DMS153 treated with DMSO at 0.1 percent for 48 hours (cell line): ENCODE results near the gene NBPF1.
"Not testable (repeated sequence)": the region's sequence is repeated elsewhere in the genome, so short reads cannot be mapped to it uniquely, and the experiment has no call there.

ENCODE experiments used
- DNase-seq: peaks from one replicate; lab custom pipeline; 2025; ENCODE audit not compliant: unreplicated experiment; lab: John Stamatoyannopoulos, UW

NBPF1 gene

GRCh38 chr1:16623812-16624719 is 10.7 kb upstream of the NBPF1 start:
- not testable (repeated sequence) for DNase-seq

GRCh38 chr1:16623337-16623736 is 10.0 kb upstream of the NBPF1 start:
- not testable (repeated sequence) for DNase-seq

- DNase-seq, result not testable (repeated sequence)
These were observed 8.4 kb upstream of the NBPF1 start for GRCh38 chr1:16621681-16622315.

- no peak for DNase-seq
These were observed 7.9 kb upstream of the NBPF1 start for GRCh38 chr1:16621300-16621658.

- DNase-seq, result not testable (repeated sequence)
These were observed 6.6 kb upstream of the NBPF1 start for GRCh38 chr1:16619803-16620501.

GRCh38 chr1:16618719-16619118 is 5.4 kb upstream of the NBPF1 start:
- no peak for DNase-seq

- DNase-seq, result no peak
These were observed 4.6 kb upstream of the NBPF1 start for GRCh38 chr1:16617778-16618580.

- no peak for DNase-seq
These were observed 3.8 kb upstream of the NBPF1 start for GRCh38 chr1:16617114-16617631.

GRCh38 chr1:16615253-16616252 is 2.2 kb upstream of the NBPF1 start:
- no peak for DNase-seq

GRCh38 chr1:16614361-16615252 is 1.2 kb upstream of the NBPF1 start:
- no peak for DNase-seq

GRCh38 chr1:16612332-16613172 is 812 bp downstream of the NBPF1 start:
- no peak for DNase-seq

GRCh38 chr1:16611981-16612331 is 1.4 kb downstream of the NBPF1 start:
- DNase-seq, result not testable (repeated sequence)

GRCh38 chr1:16611164-16611563 is 2.2 kb downstream of the NBPF1 start:
- not testable (repeated sequence) for DNase-seq

- not testable (repeated sequence) for DNase-seq
These were observed 2.8 kb downstream of the NBPF1 start for GRCh38 chr1:16610553-16610952.

GRCh38 chr1:16609761-16610160 is 3.6 kb downstream of the NBPF1 start:
- DNase-seq, result not testable (repeated sequence)

- no peak for DNase-seq
These were observed 4.4 kb downstream of the NBPF1 start for GRCh38 chr1:16608838-16609560.
